NCI-H82 (cell line): ENCODE results near the gene PAPPA2.
"Not testable (repeated sequence)": the region's sequence is repeated elsewhere in the genome, so short reads cannot be mapped to it uniquely, and the experiment has no call there.

Experiments
- DNase-seq: peaks from one replicate; lab custom pipeline; 2025; lab: John Stamatoyannopoulos, UW

PAPPA2 gene

GRCh38 chr1:176692988-176693696 is 230.2 kb downstream of the PAPPA2 start:
- no peak for DNase-seq

- DNase-seq = no peak
These were observed 230.8 kb downstream of the PAPPA2 start for GRCh38 chr1:176693697-176694329.

- DNase-seq = no peak
These were observed 231.7 kb downstream of the PAPPA2 start for GRCh38 chr1:176694713-176695112.

- DNase-seq = peak; percentile 58
These were observed 233.1 kb downstream of the PAPPA2 start for GRCh38 chr1:176696109-176696508.

GRCh38 chr1:176696689-176697088 is 233.7 kb downstream of the PAPPA2 start:
- no peak for DNase-seq

GRCh38 chr1:176699821-176700220 is 236.8 kb downstream of the PAPPA2 start:
- DNase-seq = no peak

GRCh38 chr1:176701151-176701866 is 238.3 kb downstream of the PAPPA2 start:
- no peak for DNase-seq

GRCh38 chr1:176702901-176703300 is 239.9 kb downstream of the PAPPA2 start:
- DNase-seq = no peak

- peak; percentile 20 for DNase-seq
These were observed 242.6 kb downstream of the PAPPA2 start for GRCh38 chr1:176705585-176705984.

- peak; percentile 71 for DNase-seq
These were observed 254.2 kb downstream of the PAPPA2 start for GRCh38 chr1:176717066-176717750.

GRCh38 chr1:176719447-176719846 is 256.5 kb downstream of the PAPPA2 start:
- DNase-seq = no peak

- no peak for DNase-seq
These were observed 257.9 kb downstream of the PAPPA2 start for GRCh38 chr1:176720838-176721237.

- DNase-seq = no peak
These were observed 270.7 kb downstream of the PAPPA2 start for GRCh38 chr1:176733661-176734060.

- DNase-seq = no peak
These were observed 272.2 kb downstream of the PAPPA2 start for GRCh38 chr1:176735201-176735600.

GRCh38 chr1:176736015-176736414 is 273.0 kb downstream of the PAPPA2 start:
- no peak for DNase-seq

- no peak for DNase-seq
These were observed 278.2 kb downstream of the PAPPA2 start for GRCh38 chr1:176741181-176741580.

GRCh38 chr1:176742322-176742721 is 279.3 kb downstream of the PAPPA2 start:
- no peak for DNase-seq

- DNase-seq = no peak
These were observed 281.2 kb downstream of the PAPPA2 start for GRCh38 chr1:176744142-176744541.

- peak; percentile 44 for DNase-seq
These were observed 283.0 kb downstream of the PAPPA2 start for GRCh38 chr1:176745945-176746344.

- DNase-seq = no peak
These were observed 289.5 kb downstream of the PAPPA2 start for GRCh38 chr1:176752505-176752904.

GRCh38 chr1:176754676-176755075 is 291.7 kb downstream of the PAPPA2 start:
- no peak for DNase-seq

GRCh38 chr1:176756817-176757216 is 293.8 kb downstream of the PAPPA2 start:
- not testable (repeated sequence) for DNase-seq
